Subcutaneous adipose tissue (tissue), 4 donors: ENCODE results near the gene CCDC112. TPM values are rescaled to one million over a fixed set of nuclear protein-coding genes. Genes with fewer than 3 reads are reported as not detected.

Experiments
- CTCF ChIP-seq: fragments of 450-650 bp; IDR thresholded peaks from one replicate; pipeline ENCODE4 v1.5.1; 2016; ENCODE audit warnings: low read depth, mild to moderate bottlenecking, control low read depth, antibody characterized with exemption, moderate library complexity
- total RNA-seq, 4 donors: library from RNA; depleted of rRNA; stranded (reverse); fragments of >200 nt; gene quantifications; one replicate each; pipeline ENCODE4 v1.1.0, GENCODE V29; 2016

Gene CCDC112
- total RNA-seq, 4 donors from 2014 or later: 5.1 to 16.7 (median 14.5) TPM

GRCh38 chr5:115272297-115272958 lies 24.0 kb downstream of the CCDC112 start:
- TF ChIP-seq CTCF: no peak

- TF ChIP-seq CTCF: no peak
Observed at GRCh38 chr5:115271295-115272050, 25.0 kb downstream of the CCDC112 start.

GRCh38 chr5:115267617-115268016 lies 28.8 kb downstream of the CCDC112 start:
- no peak for TF ChIP-seq CTCF

GRCh38 chr5:115265220-115265619 lies 31.2 kb downstream of the CCDC112 start:
- no peak for TF ChIP-seq CTCF

- TF ChIP-seq CTCF: no peak
Observed at GRCh38 chr5:115264786-115265185, 31.7 kb downstream of the CCDC112 start.

GRCh38 chr5:115263078-115263380 lies 33.4 kb downstream of the CCDC112 start:
- TF ChIP-seq CTCF: no peak

GRCh38 chr5:115262321-115263077 lies 34.0 kb downstream of the CCDC112 start, which contains the start of gene PGGT1B:
Gene PGGT1B (minus strand): TSS chr5:115262877. CDS start chr5:115262851, 26 bp downstream.
- TF ChIP-seq CTCF: no peak
